Epithelial cell of umbilical artery (primary cell): Measurements from ENCODE around the gene BLMH. TPM values are rescaled to one million over a fixed set of nuclear protein-coding genes. Genes with fewer than 3 reads are reported as not detected.

Source experiments
- total RNA-seq: library from RNA; depleted of rRNA; stranded (reverse); fragments of >200 nt; gene quantifications from 2 replicates; pipeline ENCODE4 v1.2.3, GENCODE V29; 2014

BLMH gene, protein sequence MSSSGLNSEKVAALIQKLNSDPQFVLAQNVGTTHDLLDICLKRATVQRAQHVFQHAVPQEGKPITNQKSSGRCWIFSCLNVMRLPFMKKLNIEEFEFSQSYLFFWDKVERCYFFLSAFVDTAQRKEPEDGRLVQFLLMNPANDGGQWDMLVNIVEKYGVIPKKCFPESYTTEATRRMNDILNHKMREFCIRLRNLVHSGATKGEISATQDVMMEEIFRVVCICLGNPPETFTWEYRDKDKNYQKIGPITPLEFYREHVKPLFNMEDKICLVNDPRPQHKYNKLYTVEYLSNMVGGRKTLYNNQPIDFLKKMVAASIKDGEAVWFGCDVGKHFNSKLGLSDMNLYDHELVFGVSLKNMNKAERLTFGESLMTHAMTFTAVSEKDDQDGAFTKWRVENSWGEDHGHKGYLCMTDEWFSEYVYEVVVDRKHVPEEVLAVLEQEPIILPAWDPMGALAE
- 58.2 and 74.4 TPM in 2 replicates for total RNA-seq

DNA sequence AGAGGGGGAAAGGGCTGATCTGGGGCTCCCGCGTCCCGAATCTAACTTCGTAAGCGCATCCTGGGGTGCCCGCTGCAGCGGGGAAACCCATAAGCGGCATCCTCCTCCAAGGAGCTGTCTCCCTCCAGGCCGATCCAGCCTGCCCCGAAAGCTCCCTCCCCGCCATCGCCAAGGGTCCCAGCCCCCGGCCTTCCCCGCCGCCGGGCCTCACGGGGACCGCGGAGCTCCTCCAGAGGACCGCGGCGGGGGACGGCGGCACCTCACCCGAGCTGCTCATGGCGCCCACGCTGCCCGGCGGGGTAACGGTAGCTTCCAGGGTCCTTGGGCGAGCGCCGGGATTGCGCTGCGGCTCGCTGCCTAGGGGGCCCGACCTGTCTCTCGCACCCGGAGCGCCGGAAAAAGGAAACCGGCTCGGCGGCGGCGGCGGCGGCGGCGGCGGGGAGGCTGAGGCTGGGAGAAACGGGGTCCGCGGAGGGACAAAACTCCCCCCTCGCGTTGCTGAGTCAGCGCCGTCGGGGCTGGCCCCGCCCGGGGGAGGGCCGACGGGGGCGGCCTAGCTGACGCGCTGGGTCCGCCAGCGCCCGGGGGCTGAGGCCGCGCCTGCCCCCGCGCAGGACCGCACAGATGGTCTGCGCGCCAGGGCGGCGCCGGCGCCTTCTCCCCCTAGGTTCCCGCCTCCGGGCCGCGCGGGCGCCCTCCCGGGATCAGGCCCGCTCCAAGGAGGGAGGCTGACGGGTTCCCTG, at the start of gene BLMH:
Gene BLMH, minus strand, starts transcription at position 402 of the 743 bp plus-strand sequence. Its CDS starts 125 bp downstream, at position 277.

DNA sequence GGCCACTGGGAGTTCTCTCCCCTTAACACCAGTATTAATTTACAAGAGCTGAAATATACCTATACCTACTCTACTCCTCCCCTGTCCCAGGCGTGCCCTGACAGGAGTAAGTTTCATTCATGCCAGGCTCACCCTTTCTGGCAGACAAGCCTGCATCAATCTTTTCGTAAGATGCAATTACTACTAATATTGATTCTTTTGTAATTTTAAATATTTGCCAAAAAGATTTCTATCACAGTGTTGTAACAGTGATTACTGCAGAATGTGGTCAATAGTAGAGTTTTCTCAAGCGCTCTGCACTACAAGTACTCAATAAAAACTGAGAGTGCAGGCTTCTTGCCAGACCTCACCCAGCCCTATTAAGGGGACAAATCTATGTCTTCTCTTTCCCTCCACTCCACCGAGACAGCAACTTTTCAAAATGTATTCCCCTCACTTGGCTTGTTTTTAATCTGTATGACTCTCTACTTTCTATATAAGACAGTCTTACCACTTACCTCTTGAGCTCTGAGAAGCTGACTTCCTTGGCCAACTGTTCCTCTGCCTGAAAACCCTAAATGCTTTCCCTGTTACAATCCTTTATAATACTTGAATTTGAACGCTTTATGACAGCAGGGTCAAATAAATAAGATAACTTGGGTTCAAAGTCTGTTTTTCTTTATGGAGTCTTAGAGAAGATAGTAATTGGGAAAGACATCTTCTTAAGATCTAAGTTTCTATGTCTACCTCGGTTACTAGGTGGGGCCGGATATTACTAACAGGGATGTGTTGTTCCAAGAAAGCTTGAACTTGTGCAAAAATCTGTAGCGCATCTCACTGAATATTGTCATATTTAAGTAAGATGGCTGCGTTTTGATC, 42.0 kb upstream of the BLMH start, which contains the start of gene TMIGD1:
Gene TMIGD1, minus strand, starts transcription at position 555 of the 858 bp plus-strand sequence. CDS start 1,924 bp downstream, outside the sequence.

DNA sequence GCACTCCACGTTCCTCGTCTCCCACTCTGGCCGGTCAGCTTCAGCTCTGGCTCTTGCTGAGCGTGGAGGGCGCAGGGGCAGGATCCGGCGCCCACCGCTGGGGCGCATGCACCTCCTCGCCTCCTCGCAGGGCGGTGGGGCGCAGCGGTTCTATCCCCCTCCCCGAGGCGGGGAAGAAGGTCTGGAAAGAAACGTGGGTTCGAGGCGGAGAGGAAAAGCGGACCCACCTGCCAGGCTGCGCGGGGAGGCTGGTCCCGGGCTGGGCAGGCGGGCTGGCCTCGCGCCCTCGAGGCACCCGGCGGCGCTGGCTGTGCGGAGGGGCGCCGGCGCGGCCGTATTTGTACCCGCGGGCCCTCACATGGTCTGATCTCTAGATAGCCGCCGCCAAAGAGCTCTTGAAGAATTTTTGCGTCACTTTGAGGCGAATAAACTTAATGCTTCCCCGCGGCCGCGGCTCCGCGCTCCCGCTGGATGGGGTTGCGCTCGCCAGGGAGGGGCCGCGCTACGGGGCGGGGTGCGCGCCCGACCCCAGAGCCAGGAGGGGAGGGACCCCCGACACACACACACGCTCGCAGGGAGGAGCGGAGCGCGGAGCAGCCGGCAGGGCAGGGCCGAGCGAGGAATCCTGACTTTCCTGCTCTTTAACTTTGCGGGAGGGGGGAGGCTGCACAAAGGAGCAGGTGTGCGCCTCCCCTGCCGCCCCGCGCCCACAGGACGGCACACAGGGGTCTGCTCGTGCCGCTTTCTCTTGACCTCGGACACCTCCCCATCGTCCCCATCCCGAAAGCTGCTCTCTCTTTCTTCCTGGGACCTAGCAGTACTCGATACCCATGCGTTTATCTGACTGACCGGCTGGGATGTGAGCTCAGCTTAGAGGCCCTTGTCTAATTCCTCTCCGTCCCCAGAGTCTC, 56.1 kb downstream of the BLMH start, which contains the start of gene SLC6A4:
Gene SLC6A4, minus strand, starts transcription at position 312 of the 911 bp plus-strand sequence. CDS start 13,739 bp downstream, outside the sequence.

Other genes starting within 250 kb of the BLMH start
- 8.2 and 8.4 TPM in 2 replicates for gene NSRP1, start 175.1 kb downstream of the BLMH start, total RNA-seq
- not detected in 2 replicates for gene SLC6A4, start 56.2 kb downstream of the BLMH start, total RNA-seq
- gene TMIGD1, start 42.1 kb upstream of the BLMH start, total RNA-seq: not detected in 2 replicates
- gene CPD, start 87.0 kb upstream of the BLMH start, total RNA-seq: 70.2 and 111 TPM in 2 replicates
- 28.0 and 31.5 TPM in 2 replicates for gene GOSR1, start 185.5 kb upstream of the BLMH start, total RNA-seq